Measurements from ENCODE around the gene PACS1.

- TF ChIP-seq CTCF (IDR thresholded peaks at IDR 0.05; ENCODE audit: low read length) = no peak
- no peak for TF ChIP-seq EZH2 (IDR thresholded peaks at IDR 0.05; ENCODE audit: borderline replicate concordance, low read length)
These were observed 11.4 kb downstream of the PACS1 start for GRCh38 chr11:66081505-66081904.

Measured in OCI-LY1 (cell line).